Measurements from ENCODE around the gene SLC39A7.
A peak's percentile ranks its signal among the peaks of the same experiment; 100 is the strongest.

SLC39A7 gene

DNA sequence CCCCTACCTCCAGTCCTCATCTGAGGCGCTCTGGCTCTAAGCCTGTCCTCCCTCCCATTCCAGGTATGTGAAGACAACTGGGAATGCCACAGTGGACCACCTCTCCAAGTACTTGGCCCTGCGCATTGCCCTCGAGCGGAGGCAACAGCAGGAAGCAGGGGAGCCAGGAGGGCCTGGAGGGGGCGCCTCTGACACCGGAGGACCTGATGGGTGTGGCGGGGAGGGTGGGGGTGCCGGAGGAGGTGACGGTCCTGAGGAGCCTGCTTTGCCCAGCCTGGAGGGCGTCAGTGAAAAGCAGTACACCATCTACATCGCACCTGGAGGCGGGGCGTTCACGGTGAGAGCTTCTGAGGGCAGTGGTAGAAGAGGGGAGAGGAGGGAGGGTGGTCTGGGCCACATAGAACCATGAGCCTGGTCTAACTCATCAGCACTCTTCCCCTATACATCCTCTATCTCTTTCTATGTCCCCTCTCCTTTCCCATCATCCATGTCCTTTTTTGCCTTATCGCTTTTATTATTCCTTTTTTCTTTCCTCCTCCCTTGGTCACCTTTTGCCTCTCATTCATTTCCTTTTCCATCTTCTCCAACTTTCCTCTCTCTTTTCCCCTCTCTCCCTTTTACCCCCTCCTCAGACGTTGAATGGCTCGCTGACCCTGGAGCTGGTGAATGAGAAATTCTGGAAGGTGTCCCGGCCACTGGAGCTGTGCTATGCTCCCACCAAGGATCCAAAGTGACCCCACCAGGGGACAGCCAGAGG lies 11.2 kb downstream of the SLC39A7 start:
- peak in 1 of 2 donors; percentile 63 for DNase-seq
- TF ChIP-seq, protein P1, sequence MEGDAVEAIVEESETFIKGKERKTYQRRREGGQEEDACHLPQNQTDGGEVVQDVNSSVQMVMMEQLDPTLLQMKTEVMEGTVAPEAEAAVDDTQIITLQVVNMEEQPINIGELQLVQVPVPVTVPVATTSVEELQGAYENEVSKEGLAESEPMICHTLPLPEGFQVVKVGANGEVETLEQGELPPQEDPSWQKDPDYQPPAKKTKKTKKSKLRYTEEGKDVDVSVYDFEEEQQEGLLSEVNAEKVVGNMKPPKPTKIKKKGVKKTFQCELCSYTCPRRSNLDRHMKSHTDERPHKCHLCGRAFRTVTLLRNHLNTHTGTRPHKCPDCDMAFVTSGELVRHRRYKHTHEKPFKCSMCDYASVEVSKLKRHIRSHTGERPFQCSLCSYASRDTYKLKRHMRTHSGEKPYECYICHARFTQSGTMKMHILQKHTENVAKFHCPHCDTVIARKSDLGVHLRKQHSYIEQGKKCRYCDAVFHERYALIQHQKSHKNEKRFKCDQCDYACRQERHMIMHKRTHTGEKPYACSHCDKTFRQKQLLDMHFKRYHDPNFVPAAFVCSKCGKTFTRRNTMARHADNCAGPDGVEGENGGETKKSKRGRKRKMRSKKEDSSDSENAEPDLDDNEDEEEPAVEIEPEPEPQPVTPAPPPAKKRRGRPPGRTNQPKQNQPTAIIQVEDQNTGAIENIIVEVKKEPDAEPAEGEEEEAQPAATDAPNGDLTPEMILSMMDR (IDR thresholded peaks at IDR 0.05) = no peak
- H3K4me3 ChIP-seq = no peak overlapping the region
- no peak overlapping the region for H3K27ac ChIP-seq
- no peaks in the 10 kb centered on the region for H3K27me3 ChIP-seq
- no peaks in the 10 kb centered on the region for H3K9me3 ChIP-seq
- intact Hi-C loops (cut with DNase I; ENCODE audit: low total_unique reads) = loop anchor here (5.0 kb wide), 1 partner anchor 35 kb away; no protein-coding TSS in a partner anchor
- peaks cover 0 to 34% (median 26%) of the 10 kb centered on the region in 4 donors for H3K4me1 ChIP-seq
- H3K36me3 ChIP-seq = peaks cover 0 to 28% (median 22%) of the 10 kb centered on the region in 3 donors

DNA sequence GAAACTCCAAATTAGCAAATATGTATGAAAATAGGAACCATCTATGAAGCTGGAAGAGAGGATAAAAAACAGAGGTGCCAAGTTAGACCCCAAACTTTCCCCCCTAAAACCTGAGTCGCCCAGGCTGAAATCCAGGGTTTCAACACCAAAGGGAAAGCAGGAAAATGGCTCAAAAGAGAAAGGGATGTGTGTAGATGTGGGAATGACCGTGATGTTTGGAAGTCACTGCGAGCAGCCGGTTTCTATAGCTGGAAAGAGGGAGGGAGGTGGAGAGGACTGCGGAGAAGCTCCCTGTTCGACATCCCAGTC lies 12.1 kb downstream of the SLC39A7 start:
- Histone ChIP-seq H3K4me3 (peak overlapping the region; percentile 52 to 54), H3K4me1 (peaks cover 0 to 26% (median 19%) of the 10 kb centered on the region in 4 donors), H3K9me3 (no peaks in the 10 kb centered on the region), H3K27ac (peak overlapping the region in 1 of 2 donors; percentile 56), H3K36me3 (peaks cover 0 to 28% (median 22%) of the 10 kb centered on the region in 3 donors), H3K27me3 (no peaks in the 10 kb centered on the region)
- TF ChIP-seq, protein P1 (IDR thresholded peaks at IDR 0.05) = no peak
- intact Hi-C loops (cut with DNase I; ENCODE audit: low total_unique reads) = loop anchor here (5.0 kb wide), 1 partner anchor 34 kb away; no protein-coding TSS in a partner anchor
- no peak for DNase-seq

DNA sequence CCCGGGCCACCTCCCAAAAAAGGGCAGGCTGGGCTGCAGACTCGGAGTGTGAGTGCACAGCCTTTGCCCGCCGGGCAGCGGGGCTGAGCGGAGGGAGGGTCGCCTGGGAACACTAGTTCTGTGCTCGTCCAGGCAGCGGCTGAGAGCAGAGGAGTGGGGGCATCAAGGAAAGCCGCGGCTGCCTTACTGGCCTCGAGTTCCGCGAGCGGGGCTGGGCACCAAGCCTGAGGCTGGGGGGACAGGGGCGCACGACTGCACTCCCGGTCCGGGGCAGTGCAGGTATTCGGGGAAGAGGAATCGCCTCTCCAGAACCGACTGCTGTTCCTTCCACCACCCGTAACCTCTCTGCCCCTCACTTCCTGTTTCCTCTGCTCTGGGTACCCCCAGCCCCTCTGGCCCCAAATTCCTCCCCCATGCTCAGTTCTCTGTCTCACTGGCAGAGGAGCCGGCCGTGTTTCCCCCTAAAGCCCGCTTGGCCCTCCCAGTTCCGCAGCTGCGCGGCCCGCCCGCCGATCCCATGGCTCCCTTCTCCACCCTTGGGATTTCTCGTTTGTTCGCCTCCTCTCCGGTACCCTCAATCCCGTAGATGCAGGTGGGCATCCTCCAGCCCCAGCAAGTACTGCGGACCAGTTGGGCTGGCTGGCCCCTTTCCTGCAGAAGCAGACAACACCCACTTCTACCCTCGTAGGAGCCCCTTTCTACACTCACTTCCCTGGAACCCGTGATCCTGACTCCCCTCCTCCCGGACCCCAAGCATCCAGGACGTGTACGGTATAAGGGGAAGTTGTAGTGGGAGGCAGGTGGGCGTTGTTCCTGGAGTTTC lies 12.7 kb downstream of the SLC39A7 start:
- Histone ChIP-seq H3K27ac (peak overlapping the region in 1 of 2 donors; percentile 56), H3K4me1 (peaks cover 0 to 26% (median 19%) of the 10 kb centered on the region in 4 donors), H3K4me3 (peak overlapping the region; percentile 52 to 54), H3K9me3 (no peaks in the 10 kb centered on the region), H3K27me3 (no peaks in the 10 kb centered on the region), H3K36me3 (peaks cover 0 to 28% (median 22%) of the 10 kb centered on the region in 3 donors)
- TF ChIP-seq, protein P1 (IDR thresholded peaks at IDR 0.05) = no peak
- intact Hi-C loops (cut with DNase I; ENCODE audit: low total_unique reads) = loop anchor here (5.0 kb wide), 1 partner anchor 34 kb away; no protein-coding TSS in a partner anchor
- DNase-seq = peak in 1 of 2 donors; percentile 68

DNA sequence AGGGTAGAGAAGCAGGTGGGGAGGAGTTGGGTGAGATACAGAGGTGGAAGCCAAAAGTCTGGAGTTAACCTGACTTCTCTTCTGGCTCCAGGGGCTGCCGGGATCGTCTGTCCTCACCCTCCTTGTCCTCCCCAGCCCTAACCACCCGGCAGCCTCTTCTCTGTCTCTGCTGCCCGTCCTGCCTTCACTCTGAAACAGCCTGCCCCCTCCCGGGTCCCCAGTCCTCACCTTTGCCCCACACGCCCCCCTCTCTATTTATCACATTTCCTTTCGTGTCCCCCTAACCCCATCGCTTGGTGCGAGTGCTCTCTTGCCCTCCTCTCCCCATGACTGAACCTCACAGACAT lies 13.3 kb downstream of the SLC39A7 start:
- H3K4me3 ChIP-seq = peak overlapping the region; percentile 52 to 54
- TF ChIP-seq, protein P1 (IDR thresholded peaks at IDR 0.05) = no peak

DNA sequence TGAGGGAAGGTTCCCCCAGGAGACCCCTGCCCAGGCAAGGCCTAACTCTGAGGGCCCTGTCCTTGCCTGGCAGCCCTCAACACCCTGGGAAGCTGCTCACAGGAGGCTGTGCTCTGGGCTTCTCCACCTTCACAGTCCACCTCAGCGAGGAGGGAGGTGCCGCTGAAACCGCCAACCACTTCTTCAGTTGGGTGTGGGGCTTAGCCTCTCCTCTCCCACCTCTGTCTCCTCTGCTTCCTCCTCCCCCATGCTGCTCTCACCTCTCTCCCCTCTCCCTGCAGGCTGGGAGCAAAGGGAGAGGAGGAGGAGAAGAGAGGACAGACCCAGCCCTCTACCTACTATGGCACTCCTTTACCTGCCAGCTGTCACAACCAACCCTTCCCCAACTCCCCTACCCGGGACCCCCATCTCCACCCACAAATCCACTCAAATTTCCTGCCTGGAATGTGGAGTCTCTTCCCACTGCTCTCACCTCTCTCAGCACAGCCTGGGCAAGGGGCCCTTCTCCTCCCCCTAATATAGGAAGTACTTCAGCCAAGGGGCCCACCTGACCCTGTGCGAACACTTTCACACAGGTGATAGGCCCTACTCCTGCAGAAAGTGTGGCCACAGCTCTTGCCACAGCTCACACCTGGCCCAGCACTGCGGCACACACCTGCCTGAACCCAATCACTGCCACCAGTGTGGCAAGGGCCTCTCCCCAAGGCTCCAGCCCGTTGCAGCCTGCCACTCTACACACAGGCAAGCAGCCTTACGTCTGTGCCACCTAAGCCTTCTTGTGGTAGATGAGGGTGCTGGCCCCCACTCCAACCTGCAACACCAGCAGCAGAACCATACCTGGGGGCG lies 14.8 kb downstream of the SLC39A7 start:
- Histone ChIP-seq H3K36me3 (peaks cover 0 to 16% (median 12%) of the 10 kb centered on the region in 3 donors), H3K27ac (no peak overlapping the region), H3K4me3 (no peak overlapping the region), H3K27me3 (peaks cover 0 to 11% of the 10 kb centered on the region in 2 donors), H3K9me3 (no peaks in the 10 kb centered on the region), H3K4me1 (peaks cover 0 to 21% (median 14%) of the 10 kb centered on the region in 4 donors)
- intact Hi-C loops (cut with DNase I; ENCODE audit: low total_unique reads) = no loop called here
- DNase-seq = peak in 1 of 2 donors; percentile 35
- TF ChIP-seq, protein P1 (IDR thresholded peaks at IDR 0.05) = no peak

More for the DNA sequence above, 13.3 kb downstream of the SLC39A7 start:
- Histone ChIP-seq H3K4me1 (peaks cover 0 to 22% (median 15%) of the 10 kb centered on the region in 4 donors), H3K27ac (peak overlapping the region in 1 of 2 donors; percentile 56), H3K9me3 (no peaks in the 10 kb centered on the region), H3K36me3 (peaks cover 0 to 28% (median 22%) of the 10 kb centered on the region in 3 donors), H3K27me3 (peaks cover 0 to 2% of the 10 kb centered on the region in 2 donors)
- DNase-seq = no peak
- intact Hi-C loops (cut with DNase I; ENCODE audit: low total_unique reads) = loop anchor here (5.0 kb wide), 1 partner anchor 33 kb away; no protein-coding TSS in a partner anchor
